ENCODE results near the gene C1orf56. TPM values are rescaled to one million over a fixed set of nuclear protein-coding genes. Genes with fewer than 3 reads are reported as not detected.

The C1orf56 gene
- total and polyA plus RNA-seq, 4 donors: 1.5 to 11.2 (median 3.3) TPM

DNA sequence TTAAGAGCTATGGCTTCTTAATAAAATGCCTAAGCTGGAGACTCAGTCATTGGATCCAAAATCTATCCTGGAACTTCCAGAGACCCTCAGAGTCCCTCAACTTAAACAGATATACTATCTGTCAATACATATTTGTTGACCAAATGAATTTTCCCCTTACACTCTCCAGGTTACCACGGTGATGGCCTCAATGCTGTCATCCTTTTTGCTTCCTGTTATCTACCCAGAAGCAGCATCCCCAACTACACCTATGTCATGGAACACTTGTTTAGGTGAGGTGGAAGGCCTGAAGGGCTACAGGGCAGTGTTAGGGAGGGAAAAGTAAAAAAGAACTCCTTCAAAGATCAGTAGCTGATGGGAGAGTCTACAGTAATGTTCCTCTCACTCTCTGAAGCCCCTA is 4.4 kb upstream of the C1orf56 start:
- 92% methylated on average over 1 of the region's 1 CpG for WGBS
- TF ChIP-seq TAF1 (conservative IDR thresholded peaks at IDR 0.05) (no peak), HNF4G (IDR thresholded peaks at IDR 0.05) (no peak), RAD21 (IDR thresholded peaks at IDR 0.05) (no peak), NR2F2 (IDR thresholded peaks at IDR 0.05) (no peak), RXRA (IDR thresholded peaks at IDR 0.05) (no peak), FOXA2 (IDR thresholded peaks at IDR 0.05) (no peak), JUND (IDR thresholded peaks at IDR 0.05) (no peak), HNF4A (conservative IDR thresholded peaks at IDR 0.05) (no peak), FOXA1 (IDR thresholded peaks at IDR 0.05) (no peak), EGR1 (IDR thresholded peaks at IDR 0.05; ENCODE audit: low read depth in 2 of 2) (no peak), SP1 (IDR thresholded peaks at IDR 0.05) (no peak), YY1 (IDR thresholded peaks at IDR 0.05) (no peak), GABPA (IDR thresholded peaks at IDR 0.05 in 1 of 2, conservative IDR thresholded peaks at IDR 0.05 in 1 of 2) (no peak)
- TF ChIP-seq, protein P1, sequence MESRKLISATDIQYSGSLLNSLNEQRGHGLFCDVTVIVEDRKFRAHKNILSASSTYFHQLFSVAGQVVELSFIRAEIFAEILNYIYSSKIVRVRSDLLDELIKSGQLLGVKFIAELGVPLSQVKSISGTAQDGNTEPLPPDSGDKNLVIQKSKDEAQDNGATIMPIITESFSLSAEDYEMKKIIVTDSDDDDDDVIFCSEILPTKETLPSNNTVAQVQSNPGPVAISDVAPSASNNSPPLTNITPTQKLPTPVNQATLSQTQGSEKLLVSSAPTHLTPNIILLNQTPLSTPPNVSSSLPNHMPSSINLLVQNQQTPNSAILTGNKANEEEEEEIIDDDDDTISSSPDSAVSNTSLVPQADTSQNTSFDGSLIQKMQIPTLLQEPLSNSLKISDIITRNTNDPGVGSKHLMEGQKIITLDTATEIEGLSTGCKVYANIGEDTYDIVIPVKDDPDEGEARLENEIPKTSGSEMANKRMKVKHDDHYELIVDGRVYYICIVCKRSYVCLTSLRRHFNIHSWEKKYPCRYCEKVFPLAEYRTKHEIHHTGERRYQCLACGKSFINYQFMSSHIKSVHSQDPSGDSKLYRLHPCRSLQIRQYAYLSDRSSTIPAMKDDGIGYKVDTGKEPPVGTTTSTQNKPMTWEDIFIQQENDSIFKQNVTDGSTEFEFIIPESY (IDR thresholded peaks at IDR 0.05): no peak
- TF ChIP-seq, protein P2, sequence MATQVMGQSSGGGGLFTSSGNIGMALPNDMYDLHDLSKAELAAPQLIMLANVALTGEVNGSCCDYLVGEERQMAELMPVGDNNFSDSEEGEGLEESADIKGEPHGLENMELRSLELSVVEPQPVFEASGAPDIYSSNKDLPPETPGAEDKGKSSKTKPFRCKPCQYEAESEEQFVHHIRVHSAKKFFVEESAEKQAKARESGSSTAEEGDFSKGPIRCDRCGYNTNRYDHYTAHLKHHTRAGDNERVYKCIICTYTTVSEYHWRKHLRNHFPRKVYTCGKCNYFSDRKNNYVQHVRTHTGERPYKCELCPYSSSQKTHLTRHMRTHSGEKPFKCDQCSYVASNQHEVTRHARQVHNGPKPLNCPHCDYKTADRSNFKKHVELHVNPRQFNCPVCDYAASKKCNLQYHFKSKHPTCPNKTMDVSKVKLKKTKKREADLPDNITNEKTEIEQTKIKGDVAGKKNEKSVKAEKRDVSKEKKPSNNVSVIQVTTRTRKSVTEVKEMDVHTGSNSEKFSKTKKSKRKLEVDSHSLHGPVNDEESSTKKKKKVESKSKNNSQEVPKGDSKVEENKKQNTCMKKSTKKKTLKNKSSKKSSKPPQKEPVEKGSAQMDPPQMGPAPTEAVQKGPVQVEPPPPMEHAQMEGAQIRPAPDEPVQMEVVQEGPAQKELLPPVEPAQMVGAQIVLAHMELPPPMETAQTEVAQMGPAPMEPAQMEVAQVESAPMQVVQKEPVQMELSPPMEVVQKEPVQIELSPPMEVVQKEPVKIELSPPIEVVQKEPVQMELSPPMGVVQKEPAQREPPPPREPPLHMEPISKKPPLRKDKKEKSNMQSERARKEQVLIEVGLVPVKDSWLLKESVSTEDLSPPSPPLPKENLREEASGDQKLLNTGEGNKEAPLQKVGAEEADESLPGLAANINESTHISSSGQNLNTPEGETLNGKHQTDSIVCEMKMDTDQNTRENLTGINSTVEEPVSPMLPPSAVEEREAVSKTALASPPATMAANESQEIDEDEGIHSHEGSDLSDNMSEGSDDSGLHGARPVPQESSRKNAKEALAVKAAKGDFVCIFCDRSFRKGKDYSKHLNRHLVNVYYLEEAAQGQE (IDR thresholded peaks at IDR 0.05): no peak
- TF ChIP-seq, protein P3, sequence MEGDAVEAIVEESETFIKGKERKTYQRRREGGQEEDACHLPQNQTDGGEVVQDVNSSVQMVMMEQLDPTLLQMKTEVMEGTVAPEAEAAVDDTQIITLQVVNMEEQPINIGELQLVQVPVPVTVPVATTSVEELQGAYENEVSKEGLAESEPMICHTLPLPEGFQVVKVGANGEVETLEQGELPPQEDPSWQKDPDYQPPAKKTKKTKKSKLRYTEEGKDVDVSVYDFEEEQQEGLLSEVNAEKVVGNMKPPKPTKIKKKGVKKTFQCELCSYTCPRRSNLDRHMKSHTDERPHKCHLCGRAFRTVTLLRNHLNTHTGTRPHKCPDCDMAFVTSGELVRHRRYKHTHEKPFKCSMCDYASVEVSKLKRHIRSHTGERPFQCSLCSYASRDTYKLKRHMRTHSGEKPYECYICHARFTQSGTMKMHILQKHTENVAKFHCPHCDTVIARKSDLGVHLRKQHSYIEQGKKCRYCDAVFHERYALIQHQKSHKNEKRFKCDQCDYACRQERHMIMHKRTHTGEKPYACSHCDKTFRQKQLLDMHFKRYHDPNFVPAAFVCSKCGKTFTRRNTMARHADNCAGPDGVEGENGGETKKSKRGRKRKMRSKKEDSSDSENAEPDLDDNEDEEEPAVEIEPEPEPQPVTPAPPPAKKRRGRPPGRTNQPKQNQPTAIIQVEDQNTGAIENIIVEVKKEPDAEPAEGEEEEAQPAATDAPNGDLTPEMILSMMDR (IDR thresholded peaks at IDR 0.05; ENCODE audit: low read depth, low read length, missing input control): no peak
- TF ChIP-seq, protein P4, sequence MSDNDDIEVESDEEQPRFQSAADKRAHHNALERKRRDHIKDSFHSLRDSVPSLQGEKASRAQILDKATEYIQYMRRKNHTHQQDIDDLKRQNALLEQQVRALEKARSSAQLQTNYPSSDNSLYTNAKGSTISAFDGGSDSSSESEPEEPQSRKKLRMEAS (IDR thresholded peaks at IDR 0.05): no peak
- TF ChIP-seq, protein P5, sequence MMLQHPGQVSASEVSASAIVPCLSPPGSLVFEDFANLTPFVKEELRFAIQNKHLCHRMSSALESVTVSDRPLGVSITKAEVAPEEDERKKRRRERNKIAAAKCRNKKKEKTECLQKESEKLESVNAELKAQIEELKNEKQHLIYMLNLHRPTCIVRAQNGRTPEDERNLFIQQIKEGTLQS (IDR thresholded peaks at IDR 0.05): no peak
- H3K27ac ChIP-seq (ENCODE audit: low read depth in 1 of 2, low read length in 2 of 2): no peak overlapping the region
- H3K4me3 ChIP-seq (ENCODE audit: low read depth in 1 of 3, low read length in 3 of 3): no peak overlapping the region
- no peaks in the 10 kb centered on the region for H3K9me3 ChIP-seq (ENCODE audit: control insufficient read depth in 4 of 4, low read length in 3 of 4)
- H3K36me3 ChIP-seq (ENCODE audit: control insufficient read depth in 4 of 4, insufficient read depth in 3 of 4, low read depth in 1 of 4, low read length in 3 of 4): peaks cover 0 to 5% (median 0%) of the 10 kb centered on the region in 4 donors
- H3K9ac ChIP-seq (ENCODE audit: low read depth in 1 of 2, low read length in 2 of 2): no peak overlapping the region
- no peak for DNase-seq (ENCODE audit: low spot score)
- H3K4me1 ChIP-seq (ENCODE audit: control insufficient read depth in 4 of 4, insufficient read depth in 4 of 4, low read length in 3 of 4): peaks cover 0 to 8% (median 4%) of the 10 kb centered on the region in 4 donors
- H3K27me3 ChIP-seq (ENCODE audit: control insufficient read depth in 4 of 4, insufficient read depth in 4 of 4, low read length in 3 of 4): no peaks in the 10 kb centered on the region
